SK-N-SH (cell line): Measurements from ENCODE around the gene KDM2A.

Source experiments
- FOXM1 ChIP-seq: IDR thresholded peaks from 2 replicates; pipeline ENCODE4 v1.4.0; 2012; ENCODE audit warnings: low read depth, mild to moderate bottlenecking
- POLR2AphosphoS5 ChIP-seq: IDR thresholded peaks from 2 replicates; pipeline ENCODE4 v1.6.1; 2012; ENCODE audit warnings: low read depth, low read length
- TF ChIP-seq, protein P1 (sequence below): fragments of 200-600 bp; sonication (generic); IDR thresholded peaks from 2 replicates; pipeline ENCODE4 v1.6.1; 2017; ENCODE audit warnings: antibody characterized with exemption, mild to moderate bottlenecking, moderate library complexity

DNA sequence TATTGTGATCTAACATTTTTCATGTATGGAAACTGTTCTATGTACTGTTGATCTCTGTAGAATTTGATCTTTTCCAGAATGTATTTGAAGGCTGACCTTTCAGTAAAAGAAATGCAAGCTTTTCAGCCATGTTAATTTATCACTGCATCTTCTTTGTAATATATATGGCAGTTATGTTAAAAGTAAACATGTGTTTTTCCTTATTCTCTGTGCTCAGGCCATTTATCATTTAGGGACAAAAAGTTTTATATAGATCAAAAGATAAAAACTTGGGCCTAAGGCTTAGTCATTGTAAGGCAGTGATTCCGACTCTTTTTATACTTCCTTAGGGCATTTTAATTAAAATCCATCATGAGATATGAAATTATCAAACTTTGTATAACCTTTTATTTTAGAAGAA is 48.7 kb downstream of the KDM2A start:
- TF ChIP-seq POLR2AphosphoS5 (no peak), FOXM1 (no peak)
- TF ChIP-seq, protein P1, sequence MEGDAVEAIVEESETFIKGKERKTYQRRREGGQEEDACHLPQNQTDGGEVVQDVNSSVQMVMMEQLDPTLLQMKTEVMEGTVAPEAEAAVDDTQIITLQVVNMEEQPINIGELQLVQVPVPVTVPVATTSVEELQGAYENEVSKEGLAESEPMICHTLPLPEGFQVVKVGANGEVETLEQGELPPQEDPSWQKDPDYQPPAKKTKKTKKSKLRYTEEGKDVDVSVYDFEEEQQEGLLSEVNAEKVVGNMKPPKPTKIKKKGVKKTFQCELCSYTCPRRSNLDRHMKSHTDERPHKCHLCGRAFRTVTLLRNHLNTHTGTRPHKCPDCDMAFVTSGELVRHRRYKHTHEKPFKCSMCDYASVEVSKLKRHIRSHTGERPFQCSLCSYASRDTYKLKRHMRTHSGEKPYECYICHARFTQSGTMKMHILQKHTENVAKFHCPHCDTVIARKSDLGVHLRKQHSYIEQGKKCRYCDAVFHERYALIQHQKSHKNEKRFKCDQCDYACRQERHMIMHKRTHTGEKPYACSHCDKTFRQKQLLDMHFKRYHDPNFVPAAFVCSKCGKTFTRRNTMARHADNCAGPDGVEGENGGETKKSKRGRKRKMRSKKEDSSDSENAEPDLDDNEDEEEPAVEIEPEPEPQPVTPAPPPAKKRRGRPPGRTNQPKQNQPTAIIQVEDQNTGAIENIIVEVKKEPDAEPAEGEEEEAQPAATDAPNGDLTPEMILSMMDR: no peak
